HG03097 (cell line): ENCODE results near the gene PROK1.

Experiments used
- ATAC-seq: cut with Tn5 transposase; IDR thresholded peaks from one replicate; pipeline ENCODE4 v1.9.1; 2021; ENCODE audit not compliant: unreplicated experiment, low FRiP score

Gene PROK1

GRCh38 chr1:110464340-110464739 lies 13.4 kb downstream of the PROK1 start:
- no peak for ATAC-seq

GRCh38 chr1:110465038-110465813 lies 14.3 kb downstream of the PROK1 start:
- no peak for ATAC-seq

- no peak for ATAC-seq
Observed at GRCh38 chr1:110465814-110466380, 14.9 kb downstream of the PROK1 start.

GRCh38 chr1:110466646-110467280 lies 15.8 kb downstream of the PROK1 start:
- no peak for ATAC-seq

- ATAC-seq = no peak
Observed at GRCh38 chr1:110471131-110471530, 20.2 kb downstream of the PROK1 start.

- ATAC-seq = no peak
Observed at GRCh38 chr1:110472546-110472945, 21.6 kb downstream of the PROK1 start.

GRCh38 chr1:110474444-110474843 lies 23.5 kb downstream of the PROK1 start:
- no peak for ATAC-seq

- ATAC-seq = no peak
Observed at GRCh38 chr1:110475362-110476027, 24.5 kb downstream of the PROK1 start.

GRCh38 chr1:110476028-110476765 lies 25.2 kb downstream of the PROK1 start:
- ATAC-seq = no peak

GRCh38 chr1:110477041-110477440 lies 26.1 kb downstream of the PROK1 start:
- no peak for ATAC-seq

GRCh38 chr1:110477445-110477957 lies 26.6 kb downstream of the PROK1 start:
- no peak for ATAC-seq

- ATAC-seq = no peak
Observed at GRCh38 chr1:110477967-110478640, 27.2 kb downstream of the PROK1 start.

- no peak for ATAC-seq
Observed at GRCh38 chr1:110478886-110479285, 27.9 kb downstream of the PROK1 start.

GRCh38 chr1:110480356-110481096 lies 29.6 kb downstream of the PROK1 start:
- no peak for ATAC-seq

- ATAC-seq = no peak
Observed at GRCh38 chr1:110481968-110482623, 31.1 kb downstream of the PROK1 start.

GRCh38 chr1:110482662-110483307 lies 31.8 kb downstream of the PROK1 start:
- ATAC-seq = no peak

- ATAC-seq = no peak
Observed at GRCh38 chr1:110483308-110483685, 32.3 kb downstream of the PROK1 start.

- ATAC-seq = no peak
Observed at GRCh38 chr1:110484801-110485200, 33.9 kb downstream of the PROK1 start.
